SH-SY5Y (cell line): ENCODE data around the gene IQSEC3.
"Not testable (repeated sequence)": the region's sequence is repeated elsewhere in the genome, so short reads cannot be mapped to it uniquely, and the experiment has no call there.

Experiments used
- GATA2 ChIP-seq: IDR thresholded peaks from 2 replicates; pipeline ENCODE4 v1.6.1; 2011; ENCODE audit warnings: mild to moderate bottlenecking, low read depth, low read length
- GATA3 ChIP-seq: IDR thresholded peaks from 2 replicates; pipeline ENCODE4 v1.6.1; 2011; ENCODE audit warnings: low read depth, mild to moderate bottlenecking, low read length, moderate library complexity

The IQSEC3 gene

DNA sequence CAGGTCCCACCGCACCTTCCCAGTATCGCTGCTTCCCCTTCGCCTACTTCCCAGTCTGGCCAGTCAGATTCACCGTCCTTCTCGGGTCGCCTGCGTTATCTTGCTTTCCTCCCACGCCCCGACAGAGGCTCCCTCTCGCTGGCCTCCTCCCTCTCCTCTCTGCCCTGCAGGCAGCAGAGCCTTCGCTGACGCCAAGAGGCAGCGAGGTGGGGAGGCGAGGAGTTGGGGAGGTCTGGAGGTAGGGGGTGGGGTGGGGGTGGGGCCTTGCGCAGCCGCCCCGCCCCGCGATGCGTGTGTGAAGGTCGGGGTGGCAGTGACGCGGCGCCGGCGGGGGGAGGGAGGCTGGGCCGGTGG lies at the start of gene IQSEC3:
IQSEC3 (plus strand) TSS at position 340 of the 354 bp plus-strand sequence. CDS start 116 bp downstream, outside the sequence.
- not testable (repeated sequence) for TF ChIP-seq GATA2, GATA3

DNA sequence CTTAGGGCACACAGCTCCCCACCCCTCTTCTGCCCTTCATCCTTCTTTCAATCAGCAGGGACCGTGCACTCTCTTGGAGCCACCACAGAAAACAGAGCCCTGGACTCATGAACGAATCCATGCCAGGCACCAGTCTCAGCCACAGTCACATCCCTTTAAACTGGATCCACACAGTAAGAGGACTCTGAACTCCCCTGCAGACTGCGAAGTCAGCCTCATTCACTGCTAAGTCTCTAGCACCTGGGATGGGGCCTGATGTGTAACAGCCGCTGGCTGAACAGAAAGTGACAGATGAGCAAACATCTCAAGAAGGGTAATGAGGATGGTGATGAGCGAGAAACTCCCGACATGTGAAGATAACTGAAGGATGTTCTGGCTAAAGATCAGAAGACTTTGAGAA lies 45.8 kb upstream of the IQSEC3 start:
- TF ChIP-seq GATA3: no peak
- no peak for TF ChIP-seq GATA2

DNA sequence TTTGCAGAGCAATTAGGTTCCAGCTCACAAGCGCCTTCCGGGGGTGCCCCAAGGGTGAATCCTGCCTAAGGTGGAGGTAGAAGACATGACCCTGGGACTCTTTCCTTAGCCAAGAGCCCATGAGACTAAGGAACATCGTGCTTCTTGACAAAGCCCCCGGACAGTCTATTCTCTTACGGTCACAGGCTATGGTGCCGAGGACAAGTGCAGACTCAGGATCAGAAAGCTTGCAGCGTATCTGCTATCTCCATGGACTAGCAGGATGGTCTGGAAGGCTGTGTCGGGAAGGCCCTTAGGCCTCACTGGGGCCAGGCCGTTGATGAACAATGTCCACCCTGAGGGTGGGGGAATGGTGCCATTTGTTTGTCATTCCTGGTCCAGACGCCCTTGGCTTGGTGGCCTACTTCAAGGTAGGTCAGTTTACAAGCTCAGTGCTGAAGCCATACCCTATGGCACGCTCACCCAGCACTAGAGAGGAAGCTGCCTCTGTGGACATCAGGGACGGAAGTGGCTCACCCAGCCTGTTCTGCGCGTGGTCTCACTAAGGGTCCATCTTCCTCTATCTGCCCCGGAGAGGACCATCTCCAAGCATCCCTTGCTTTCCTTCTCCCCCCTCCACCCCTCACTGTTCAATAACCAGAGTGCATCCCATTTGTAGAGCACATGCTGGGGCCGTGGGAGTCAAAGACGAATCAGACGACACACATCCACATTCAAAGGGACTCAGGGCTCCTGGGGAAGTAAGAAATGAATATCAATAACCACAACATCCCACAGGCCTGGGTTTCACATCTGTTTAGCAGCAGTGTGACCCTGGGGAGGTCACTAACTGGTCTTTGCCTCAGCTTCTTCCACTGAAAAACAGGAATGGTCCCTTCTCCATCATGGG lies 45.0 kb upstream of the IQSEC3 start:
- TF ChIP-seq GATA2: no peak
- no peak for TF ChIP-seq GATA3

DNA sequence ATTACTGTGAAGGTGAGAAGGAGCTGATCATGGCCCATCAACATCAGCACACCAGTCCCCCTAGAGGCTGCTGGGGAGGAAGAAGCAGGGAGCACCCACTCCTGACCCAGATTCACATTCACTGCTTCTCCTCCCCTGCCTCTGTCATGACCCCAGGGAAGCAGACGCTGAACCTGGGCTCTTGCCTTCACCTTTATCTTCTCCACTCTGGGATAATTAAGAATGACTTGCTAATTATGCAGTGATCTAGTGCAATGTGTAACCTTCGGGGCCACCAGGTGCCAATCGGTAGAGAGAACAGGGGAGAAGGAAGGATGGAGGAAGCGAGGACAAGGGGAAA lies 44.4 kb upstream of the IQSEC3 start:
- no peak for TF ChIP-seq GATA3
- no peak for TF ChIP-seq GATA2

- TF ChIP-seq GATA3 (no peak), GATA2 (no peak)
Measured at GRCh38 chr12:22530-23201, 43.9 kb upstream of the IQSEC3 start.

DNA sequence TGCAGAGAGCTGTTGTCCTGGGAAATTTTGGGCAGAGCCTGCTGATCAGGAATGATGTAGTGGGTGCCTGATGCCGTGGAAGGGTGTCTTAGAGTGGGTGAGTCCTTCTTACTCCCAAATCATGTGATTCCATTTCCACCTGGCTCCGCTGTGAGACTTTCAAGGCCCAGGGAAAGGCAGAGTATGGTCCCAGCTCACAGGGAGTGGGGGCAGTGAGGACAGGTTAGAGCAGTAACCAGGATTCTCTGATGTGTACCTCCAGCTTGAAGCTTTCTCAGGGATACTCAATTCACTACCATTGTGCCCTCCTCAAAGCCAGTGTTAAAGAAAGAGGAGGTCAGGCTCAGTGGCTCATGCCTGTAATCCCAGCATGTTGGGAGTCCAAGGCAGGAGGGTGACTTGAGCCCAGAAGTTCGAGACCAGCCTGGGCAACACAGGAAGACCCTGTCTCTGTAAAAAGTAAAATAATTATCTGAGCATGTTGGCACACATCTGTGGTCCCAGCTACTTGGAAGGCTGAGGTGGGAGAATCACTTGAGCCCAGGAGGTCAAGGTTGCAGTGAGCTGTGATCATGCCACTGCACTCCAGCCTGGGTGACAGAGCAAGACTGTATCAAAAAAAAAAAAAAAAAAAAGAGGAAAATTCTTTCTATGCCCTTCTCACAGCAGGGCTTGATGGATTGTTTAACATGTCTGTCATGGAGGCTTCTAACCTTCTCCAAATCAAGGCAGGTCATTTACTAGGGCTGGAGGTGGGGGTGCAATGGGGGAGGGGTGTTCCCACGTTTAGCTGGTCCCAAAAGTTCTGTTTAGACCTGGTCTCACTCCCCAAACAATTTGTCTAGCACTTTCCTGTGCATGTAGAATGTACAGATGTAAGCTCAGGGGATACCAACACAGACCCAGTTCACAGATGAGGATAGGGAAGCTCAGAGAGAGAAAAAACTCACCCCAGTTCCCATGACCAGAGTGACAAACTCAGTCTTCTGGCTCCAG lies 12.5 kb upstream of the IQSEC3 start:
- no peak for TF ChIP-seq GATA3
- no peak for TF ChIP-seq GATA2

DNA sequence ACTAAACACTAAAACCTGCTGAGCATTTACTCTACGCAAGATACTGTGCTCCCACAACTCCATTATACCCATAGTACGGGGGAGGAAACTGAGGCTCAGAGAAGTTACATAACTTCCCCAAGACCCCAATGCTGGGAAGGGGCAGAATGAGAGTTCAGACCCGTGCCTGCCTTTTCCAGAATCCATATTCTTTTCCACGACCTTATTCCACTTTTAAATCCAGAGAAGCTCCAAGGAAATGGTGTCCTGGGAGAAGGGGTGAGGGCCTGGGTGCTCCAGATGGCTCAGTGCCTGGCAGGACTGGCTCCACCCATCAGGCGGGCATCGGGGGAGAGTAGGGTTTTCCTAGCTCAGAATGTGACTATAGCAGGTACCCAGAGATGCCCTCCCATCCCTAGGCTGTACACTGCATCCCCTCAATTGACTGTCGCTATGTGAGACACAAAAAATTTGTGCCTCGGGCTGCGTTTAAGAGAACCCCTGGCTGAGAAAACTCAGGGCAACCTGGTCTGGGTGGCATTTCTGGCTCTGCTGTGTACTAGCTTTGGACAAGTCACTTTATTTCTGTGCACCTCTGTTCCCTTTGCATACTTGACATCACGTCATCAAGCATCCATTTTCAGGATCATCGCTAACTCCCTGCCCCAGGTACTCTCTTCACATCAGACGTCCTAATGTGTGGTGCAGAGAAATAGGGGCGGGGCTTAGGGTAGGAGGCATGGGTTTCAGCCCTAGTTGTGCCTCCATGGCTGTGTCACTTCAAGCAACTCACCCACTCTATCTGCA lies 11.6 kb upstream of the IQSEC3 start:
- no peak for TF ChIP-seq GATA2
- TF ChIP-seq GATA3: no peak

GRCh38 chr12:56683-57346 lies 9.8 kb upstream of the IQSEC3 start:
- TF ChIP-seq GATA2 (no peak), GATA3 (no peak)

DNA sequence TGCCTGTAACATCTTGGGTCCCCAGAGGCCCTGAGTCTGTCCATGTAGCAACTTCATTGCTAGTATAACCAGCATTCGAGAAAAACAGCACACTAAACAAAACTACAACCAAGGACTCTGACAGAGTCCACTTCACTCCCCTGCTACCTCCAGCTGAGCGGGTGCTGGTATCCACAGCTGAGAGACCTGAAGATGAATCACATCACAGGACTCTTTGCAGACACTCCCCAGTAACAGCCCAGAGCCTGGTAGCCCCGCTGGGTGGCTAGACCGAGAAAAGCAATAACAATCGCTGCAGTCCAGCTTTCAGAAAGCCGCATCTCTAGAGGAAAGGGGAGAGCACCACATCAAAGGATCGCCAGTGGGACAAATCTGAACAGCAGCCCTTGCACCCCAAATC lies 9.0 kb upstream of the IQSEC3 start:
- TF ChIP-seq GATA3 (no peak), GATA2 (no peak)

- TF ChIP-seq GATA3 (no peak), GATA2 (no peak)
Measured at GRCh38 chr12:58832-59231, 7.7 kb upstream of the IQSEC3 start.

DNA sequence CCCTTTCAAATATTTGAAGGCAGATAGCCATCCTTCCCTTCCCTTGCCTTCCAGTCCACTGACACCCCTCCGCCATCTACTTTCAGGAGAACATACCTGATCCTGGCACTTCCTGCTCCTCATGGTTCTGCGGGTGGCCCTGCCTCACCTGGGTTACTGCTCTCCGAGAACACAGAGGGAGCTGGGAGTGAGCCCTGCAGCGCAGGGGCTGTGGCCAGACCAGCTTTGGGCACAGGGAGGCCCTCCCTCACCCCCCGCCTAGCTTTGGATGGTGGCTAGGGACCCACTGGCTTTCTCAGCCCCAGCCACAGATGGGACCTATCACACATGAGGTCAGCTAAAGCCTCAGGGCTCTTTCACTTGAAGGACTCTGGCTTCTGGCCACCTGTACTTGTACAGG lies 12.4 kb downstream of the IQSEC3 start:
- no peak for TF ChIP-seq GATA3
- no peak for TF ChIP-seq GATA2

DNA sequence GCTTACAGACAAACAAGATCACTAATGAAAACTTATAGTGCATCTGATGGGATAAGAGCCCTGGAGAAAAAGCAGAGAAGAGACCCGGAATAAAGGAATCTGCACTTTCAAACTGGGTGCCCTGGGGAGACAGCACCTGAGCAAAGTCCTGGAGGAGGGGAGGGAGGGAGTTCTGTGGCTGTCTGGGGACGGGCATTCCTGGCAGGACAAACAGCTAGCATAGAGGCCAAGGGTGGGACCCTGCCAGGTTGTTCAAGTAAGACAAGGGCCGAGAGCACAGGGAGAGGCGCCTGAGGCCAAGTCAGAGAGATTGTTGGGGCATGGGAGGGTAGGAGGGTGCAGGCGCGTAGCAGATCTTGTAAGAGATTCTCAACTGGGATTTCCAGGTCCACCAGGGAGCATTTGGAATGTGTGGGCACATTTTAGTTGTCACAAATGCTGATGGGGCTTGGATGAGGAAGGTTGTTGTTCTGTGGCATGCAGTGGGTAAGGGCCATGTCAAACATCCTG lies 14.2 kb downstream of the IQSEC3 start:
- no peak for TF ChIP-seq GATA2
- no peak for TF ChIP-seq GATA3

GRCh38 chr12:82740-83139 lies 16.2 kb downstream of the IQSEC3 start:
- TF ChIP-seq GATA3 (no peak), GATA2 (no peak)
